Hepatocyte (in vitro differentiated cells): Measurements from ENCODE around the gene ACOXL.

Source experiments
- EZH2 ChIP-seq: fragments of 200-600 bp; sonication (generic); IDR thresholded peaks from 2 replicates; pipeline ENCODE4 v1.6.1; 2016; ENCODE audit warnings: antibody characterized with exemption, mild to moderate bottlenecking, borderline replicate concordance
- EZH2phosphoT487 ChIP-seq: fragments of 200-600 bp; sonication (generic); IDR thresholded peaks from one replicate; pipeline ENCODE4 v1.6.1; 2018; ENCODE audit warnings: antibody characterized with exemption, mild to moderate bottlenecking, low read depth, moderate library complexity; ENCODE audit not compliant: unreplicated experiment, severe bottlenecking
- TF ChIP-seq, protein P1 (sequence below): fragments of 200-600 bp; sonication (generic); IDR thresholded peaks from 2 replicates; pipeline ENCODE4 v1.5.1; 2016; ENCODE audit warnings: antibody characterized with exemption, mild to moderate bottlenecking; ENCODE audit not compliant: poor library complexity

DNA sequence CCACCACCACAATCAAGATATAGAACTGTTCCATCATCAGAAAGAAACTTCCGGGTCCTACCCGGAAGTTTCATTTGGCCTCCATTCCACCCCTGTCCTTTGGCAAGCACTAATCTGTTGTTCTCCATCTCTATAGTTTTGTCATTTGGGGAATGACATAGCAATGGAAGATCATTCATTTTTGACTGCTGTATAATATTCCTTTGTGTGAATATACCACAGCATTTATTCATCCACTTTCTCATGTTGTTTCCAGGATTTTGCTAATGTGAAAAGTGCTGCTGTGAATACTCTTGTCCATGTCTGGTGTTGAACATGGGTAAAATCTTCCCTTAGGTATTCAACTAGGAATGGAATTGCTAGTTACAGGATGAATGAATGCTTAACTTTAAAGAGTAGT is 53.1 kb downstream of the ACOXL start:
- TF ChIP-seq, protein P1, sequence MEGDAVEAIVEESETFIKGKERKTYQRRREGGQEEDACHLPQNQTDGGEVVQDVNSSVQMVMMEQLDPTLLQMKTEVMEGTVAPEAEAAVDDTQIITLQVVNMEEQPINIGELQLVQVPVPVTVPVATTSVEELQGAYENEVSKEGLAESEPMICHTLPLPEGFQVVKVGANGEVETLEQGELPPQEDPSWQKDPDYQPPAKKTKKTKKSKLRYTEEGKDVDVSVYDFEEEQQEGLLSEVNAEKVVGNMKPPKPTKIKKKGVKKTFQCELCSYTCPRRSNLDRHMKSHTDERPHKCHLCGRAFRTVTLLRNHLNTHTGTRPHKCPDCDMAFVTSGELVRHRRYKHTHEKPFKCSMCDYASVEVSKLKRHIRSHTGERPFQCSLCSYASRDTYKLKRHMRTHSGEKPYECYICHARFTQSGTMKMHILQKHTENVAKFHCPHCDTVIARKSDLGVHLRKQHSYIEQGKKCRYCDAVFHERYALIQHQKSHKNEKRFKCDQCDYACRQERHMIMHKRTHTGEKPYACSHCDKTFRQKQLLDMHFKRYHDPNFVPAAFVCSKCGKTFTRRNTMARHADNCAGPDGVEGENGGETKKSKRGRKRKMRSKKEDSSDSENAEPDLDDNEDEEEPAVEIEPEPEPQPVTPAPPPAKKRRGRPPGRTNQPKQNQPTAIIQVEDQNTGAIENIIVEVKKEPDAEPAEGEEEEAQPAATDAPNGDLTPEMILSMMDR: no peak
- no peak for TF ChIP-seq EZH2
- no peak for TF ChIP-seq EZH2phosphoT487
